Endodermal cell (in vitro differentiated cells): ENCODE results near the gene P3H3. TPM values are rescaled to one million over a fixed set of nuclear protein-coding genes. Genes with fewer than 3 reads are reported as not detected.

Experiments used
- DNase-seq: peaks from one replicate; pipeline ENCODE4 v3.0.0-alpha.2; 2017
- H3K27ac ChIP-seq: 2 replicates; pipeline ENCODE4 v1.5.1; 2013; ENCODE audit warnings: mild to moderate bottlenecking, low read depth, low read length, moderate library complexity
- H3K27me3 ChIP-seq: 2 replicates; pipeline ENCODE4 v1.6.1; 2013; ENCODE audit warnings: mild to moderate bottlenecking, low read length, moderate library complexity; ENCODE audit not compliant: insufficient read depth, control insufficient read depth, poor library complexity, severe bottlenecking
- H3K36me3 ChIP-seq: 2 replicates; pipeline ENCODE4 v1.7.0; 2013; ENCODE audit warnings: mild to moderate bottlenecking, low read length, moderate library complexity; ENCODE audit not compliant: control insufficient read depth, insufficient read depth
- H3K4me1 ChIP-seq: one replicate; pipeline ENCODE4 v1.7.0; 2013; ENCODE audit warnings: low read length; ENCODE audit not compliant: control insufficient read depth, insufficient read depth
- H3K4me3 ChIP-seq: 2 replicates; pipeline ENCODE4 v1.5.1; 2013; ENCODE audit warnings: mild to moderate bottlenecking, low read length, moderate library complexity
- H3K9ac ChIP-seq: 2 replicates; pipeline ENCODE4 v1.6.1; 2013; ENCODE audit warnings: mild to moderate bottlenecking, low read length, moderate library complexity; ENCODE audit not compliant: poor library complexity, severe bottlenecking; ENCODE audit errors: extremely low read depth
- H3K9me3 ChIP-seq: 2 replicates; pipeline ENCODE4 v1.6.1; 2013; ENCODE audit warnings: mild to moderate bottlenecking, low read length, moderate library complexity; ENCODE audit not compliant: control insufficient read depth
- H3K27ac Mint-ChIP-seq: 2 replicates; pipeline ENCODE4 v1.8.0; 2020; ENCODE audit warnings: mixed read lengths
- H3K27me3 Mint-ChIP-seq: 2 replicates; pipeline ENCODE4 v1.8.0; 2021; ENCODE audit warnings: mild to moderate bottlenecking, mixed read lengths; ENCODE audit not compliant: insufficient read depth
- H3K36me3 Mint-ChIP-seq: 2 replicates; pipeline ENCODE4 v1.8.0; 2020; ENCODE audit warnings: low read depth, mixed read lengths
- H3K4me1 Mint-ChIP-seq: 2 replicates; pipeline ENCODE4 v1.8.0; 2020; ENCODE audit warnings: mixed read lengths
- H3K4me3 Mint-ChIP-seq: 2 replicates; pipeline ENCODE4 v1.8.0; 2020; ENCODE audit warnings: mild to moderate bottlenecking, moderate library complexity, mixed read lengths
- H3K9me3 Mint-ChIP-seq: 2 replicates; pipeline ENCODE4 v1.8.0; 2020; ENCODE audit warnings: mild to moderate bottlenecking, mixed read lengths
- WGBS, 2 experiments: methylation state at CpG; one replicate each; pipeline versions ENCODE4 v1.1.5 to v1.1.7; 2013; ENCODE audit warnings: missing lambda C conversion rate in 2 of 2, mixed read lengths in 1 of 2; ENCODE audit not compliant: insufficient coverage in 1 of 2, insufficient read length in 1 of 2; 5-methylcytosine and 5-hydroxymethylcytosine counted together
- total RNA-seq, 2 donors: library from RNA; stranded (reverse); fragmentation: NEBNext Ultra II Directional in 1 of 2; extraction: Animal tissue kit (Norgen Biotek cat#: 25700) in 1 of 2; gene quantifications; 2 replicates in 1 of 2; 3 replicates in 1 of 2; pipeline ENCODE4 v1.2.1, GENCODE V29; 2021
- TF ChIP-seq, protein P1 (sequence below): fragments of 200-600 bp; sonication (generic); conservative IDR thresholded peaks from 2 replicates; pipeline ENCODE4 v1.5.0; 2021; ENCODE audit warnings: antibody characterized with exemption, mild to moderate bottlenecking

P3H3 gene
- total RNA-seq, 2 donors from 2014 or later: 58.4 to 63.1 TPM

DNA sequence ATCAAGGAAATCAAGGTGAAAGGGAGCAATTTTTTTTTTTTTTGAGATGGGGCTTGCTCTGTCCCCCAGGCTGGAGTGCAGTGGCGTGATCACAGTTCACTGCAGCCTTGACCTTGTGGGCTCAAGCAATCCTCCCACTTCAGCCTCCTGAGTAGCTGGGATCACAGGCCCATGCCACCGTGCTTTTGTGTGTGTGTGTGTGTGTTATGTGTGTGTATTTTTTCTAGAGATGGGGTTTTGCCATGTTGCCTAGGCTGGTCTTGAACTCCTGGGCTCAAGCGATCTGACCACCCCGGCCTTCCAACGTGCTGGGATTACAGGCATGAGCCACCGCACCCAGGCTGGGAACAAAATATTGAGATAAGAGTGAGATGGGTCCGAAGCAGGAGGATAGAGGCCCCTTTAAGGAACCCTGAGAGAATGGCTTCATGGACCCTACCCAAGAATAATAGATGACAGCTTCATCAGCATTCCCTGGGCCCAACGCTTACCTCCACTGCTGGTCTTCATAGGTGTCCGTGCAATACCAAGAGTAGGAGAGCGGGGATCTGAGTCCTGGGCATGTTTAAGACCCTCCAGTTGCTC lies 21.9 kb downstream of the P3H3 start:
- H3K27me3 ChIP-seq: no peaks in the 10 kb centered on the region
- H3K4me1 ChIP-seq: peaks cover 2% of the 10 kb centered on the region
- peak overlapping the region; percentile 99 for H3K27ac Mint-ChIP-seq
- H3K36me3 Mint-ChIP-seq: peaks cover 43% of the 10 kb centered on the region
- 86 to 87% methylated on average over 9 to 10 of the region's 10 CpGs for WGBS, 2 experiments
- H3K9me3 Mint-ChIP-seq: no peaks in the 10 kb centered on the region
- peak overlapping the region; percentile 88 for H3K4me3 Mint-ChIP-seq
- H3K9ac ChIP-seq: peak overlapping the region; percentile 56
- H3K4me1 Mint-ChIP-seq: peaks cover 25% of the 10 kb centered on the region
- peak overlapping the region; percentile 92 for H3K4me3 ChIP-seq
- DNase-seq: no peak
- H3K27ac ChIP-seq: no peak overlapping the region
- TF ChIP-seq, protein P1, sequence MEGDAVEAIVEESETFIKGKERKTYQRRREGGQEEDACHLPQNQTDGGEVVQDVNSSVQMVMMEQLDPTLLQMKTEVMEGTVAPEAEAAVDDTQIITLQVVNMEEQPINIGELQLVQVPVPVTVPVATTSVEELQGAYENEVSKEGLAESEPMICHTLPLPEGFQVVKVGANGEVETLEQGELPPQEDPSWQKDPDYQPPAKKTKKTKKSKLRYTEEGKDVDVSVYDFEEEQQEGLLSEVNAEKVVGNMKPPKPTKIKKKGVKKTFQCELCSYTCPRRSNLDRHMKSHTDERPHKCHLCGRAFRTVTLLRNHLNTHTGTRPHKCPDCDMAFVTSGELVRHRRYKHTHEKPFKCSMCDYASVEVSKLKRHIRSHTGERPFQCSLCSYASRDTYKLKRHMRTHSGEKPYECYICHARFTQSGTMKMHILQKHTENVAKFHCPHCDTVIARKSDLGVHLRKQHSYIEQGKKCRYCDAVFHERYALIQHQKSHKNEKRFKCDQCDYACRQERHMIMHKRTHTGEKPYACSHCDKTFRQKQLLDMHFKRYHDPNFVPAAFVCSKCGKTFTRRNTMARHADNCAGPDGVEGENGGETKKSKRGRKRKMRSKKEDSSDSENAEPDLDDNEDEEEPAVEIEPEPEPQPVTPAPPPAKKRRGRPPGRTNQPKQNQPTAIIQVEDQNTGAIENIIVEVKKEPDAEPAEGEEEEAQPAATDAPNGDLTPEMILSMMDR: no peak
- no peaks in the 10 kb centered on the region for H3K27me3 Mint-ChIP-seq
- peaks cover 47% of the 10 kb centered on the region for H3K36me3 ChIP-seq
- no peaks in the 10 kb centered on the region for H3K9me3 ChIP-seq

DNA sequence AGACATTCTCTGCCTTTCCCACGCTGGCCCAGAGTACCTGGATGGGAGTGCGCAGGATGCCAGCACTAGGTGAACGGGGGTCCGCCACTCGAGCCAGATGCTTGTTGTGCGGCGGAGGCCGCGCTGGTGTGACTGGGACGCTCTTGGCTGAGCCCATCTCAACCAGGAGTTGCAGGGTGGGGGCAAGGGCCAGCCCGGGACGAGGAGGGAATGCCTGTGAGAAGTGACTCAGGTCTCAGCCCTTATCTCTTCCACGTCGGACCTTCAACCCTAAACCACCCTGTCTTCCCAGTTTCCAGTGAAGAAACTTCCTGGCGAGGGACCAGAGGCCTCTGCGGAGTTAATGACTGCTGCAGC lies 22.6 kb downstream of the P3H3 start:
- Histone ChIP-seq H3K9me3 (no peaks in the 10 kb centered on the region), H3K9ac (peak overlapping the region; percentile 56), H3K4me1 (peaks cover 2% of the 10 kb centered on the region), H3K4me3 (peak overlapping the region; percentile 92), H3K27ac (no peak overlapping the region), H3K36me3 (peaks cover 48% of the 10 kb centered on the region), H3K27me3 (no peaks in the 10 kb centered on the region)
- H3K4me3 Mint-ChIP-seq: peak overlapping the region; percentile 88
- no peaks in the 10 kb centered on the region for H3K9me3 Mint-ChIP-seq
- H3K4me1 Mint-ChIP-seq: peaks cover 25% of the 10 kb centered on the region
- WGBS, 2 experiments: 10 to 26% methylated on average over 9 to 16 of the region's 16 CpGs
- H3K36me3 Mint-ChIP-seq: peaks cover 44% of the 10 kb centered on the region
- TF ChIP-seq, protein P1: no peak
- peak overlapping the region; percentile 99 for H3K27ac Mint-ChIP-seq
- H3K27me3 Mint-ChIP-seq: no peaks in the 10 kb centered on the region
- DNase-seq: no peak

DNA sequence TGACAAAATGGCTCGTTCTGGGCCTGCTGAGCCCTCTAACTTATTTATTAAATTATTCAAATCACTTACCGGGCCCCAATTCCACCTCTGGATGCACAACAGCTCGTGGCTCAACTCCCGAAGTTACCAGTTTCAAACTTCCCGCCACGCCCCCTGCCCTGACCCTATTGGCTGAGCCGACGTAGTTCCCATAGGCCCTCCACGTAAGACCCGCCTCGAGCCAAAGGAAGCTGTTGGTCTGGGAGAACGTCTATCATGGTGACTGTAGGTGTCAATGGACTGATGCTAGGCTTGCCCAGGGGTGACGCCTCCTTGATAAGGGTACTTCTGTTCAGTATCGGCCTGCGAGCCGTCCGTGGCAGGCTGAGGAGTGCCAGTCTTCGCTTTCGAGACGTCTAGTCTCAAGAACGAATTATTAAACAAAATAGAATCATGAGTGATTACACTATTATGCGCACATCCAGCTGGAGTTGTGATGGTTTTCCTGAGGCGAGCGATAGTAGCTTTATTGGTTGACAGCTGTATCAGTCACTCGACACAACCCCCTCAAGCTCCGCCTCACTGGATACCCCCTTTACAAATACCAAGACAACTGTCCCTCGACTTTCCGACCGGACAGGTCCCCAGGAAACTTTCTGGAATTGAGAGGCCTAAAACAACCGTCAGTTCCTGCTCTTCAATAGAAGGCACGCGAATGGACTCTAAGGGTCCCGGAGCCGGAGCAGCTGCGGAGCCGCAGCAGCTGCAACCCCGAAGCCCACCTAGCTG lies 23.1 kb downstream of the P3H3 start, which contains the start of gene CDCA3:
Gene CDCA3, minus strand, starts transcription at position 134 of the 768 bp plus-strand sequence. CDS start 334 bp downstream, outside the sequence.
- WGBS, 2 experiments: 0 to 1% methylated on average over 23 to 37 of the region's 37 CpGs
- DNase-seq: peak; percentile 100
- no peaks in the 10 kb centered on the region for H3K9me3 ChIP-seq
- H3K36me3 Mint-ChIP-seq: peaks cover 45% of the 10 kb centered on the region
- H3K27ac ChIP-seq: peak within 1 kb of the TSS; percentile 85
- no peaks in the 10 kb centered on the region for H3K27me3 Mint-ChIP-seq
- TF ChIP-seq, protein P1: no peak
- peaks cover 48% of the 10 kb centered on the region for H3K36me3 ChIP-seq
- H3K4me1 ChIP-seq: peaks cover 2% of the 10 kb centered on the region
- H3K4me3 ChIP-seq: peak within 1 kb of the TSS; percentile 92
- H3K9ac ChIP-seq: peak within 1 kb of the TSS; percentile 56
- no peaks in the 10 kb centered on the region for H3K27me3 ChIP-seq
- peaks cover 25% of the 10 kb centered on the region for H3K4me1 Mint-ChIP-seq
- H3K4me3 Mint-ChIP-seq: peak within 1 kb of the TSS; percentile 88
- H3K9me3 Mint-ChIP-seq: no peaks in the 10 kb centered on the region
- H3K27ac Mint-ChIP-seq: peak within 1 kb of the TSS; percentile 99
